Measurements from ENCODE around the gene PRR32.
"Not testable (repeated sequence)": the region's sequence is repeated elsewhere in the genome, so short reads cannot be mapped to it uniquely, and the experiment has no call there.

GRCh38 chrX:126806784-126807183 lies 12.7 kb upstream of the PRR32 start:
- TF ChIP-seq EGR1 (IDR thresholded peaks at IDR 0.05; ENCODE audit: low read depth); REST (IDR thresholded peaks at IDR 0.05; ENCODE audit: low read depth); CTCF (IDR thresholded peaks at IDR 0.05 in 2 of 3, conservative IDR thresholded peaks at IDR 0.05 in 1 of 3; ENCODE audit: borderline replicate concordance in 1 of 3, insufficient read depth in 1 of 3, low read depth in 2 of 3, low read length in 2 of 3); YY1 (IDR thresholded peaks at IDR 0.05; ENCODE audit: extremely low read depth, insufficient replicate concordance, low read depth, low read length); EZH2phosphoT487 (IDR thresholded peaks at IDR 0.05; ENCODE audit: borderline replicate concordance); RAD21 (IDR thresholded peaks at IDR 0.05; ENCODE audit: low read depth); POLR2AphosphoS5 (IDR thresholded peaks at IDR 0.05; ENCODE audit: low read depth, low read length); ZFX (IDR thresholded peaks at IDR 0.05); EZH2 (IDR thresholded peaks at IDR 0.05); JUND (IDR thresholded peaks at IDR 0.05); SIN3A (IDR thresholded peaks at IDR 0.05; ENCODE audit: low read depth); CBX3 (IDR thresholded peaks at IDR 0.05; ENCODE audit: low read depth): not testable (repeated sequence)
- TF ChIP-seq, protein P1, sequence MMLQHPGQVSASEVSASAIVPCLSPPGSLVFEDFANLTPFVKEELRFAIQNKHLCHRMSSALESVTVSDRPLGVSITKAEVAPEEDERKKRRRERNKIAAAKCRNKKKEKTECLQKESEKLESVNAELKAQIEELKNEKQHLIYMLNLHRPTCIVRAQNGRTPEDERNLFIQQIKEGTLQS (IDR thresholded peaks at IDR 0.05): not testable (repeated sequence)
